HepG2 (cell line): ENCODE measurements around the gene ZMYND12. TPM values are rescaled to one million over a fixed set of nuclear protein-coding genes. Genes with fewer than 3 reads are reported as not detected.
A peak's percentile ranks its signal among the peaks of the same experiment; 100 is the strongest.

ENCODE experiments used
- BHLHE40 ChIP-seq: IDR thresholded peaks from 2 replicates; pipeline ENCODE4 v1.6.1; 2011; ENCODE audit warnings: low read length, improper control_type of control experiment
- CCDC6 ChIP-seq: sonication (generic); formaldehyde crosslinking; IDR thresholded peaks from 2 replicates; pipeline ENCODE4 v1.8.1; 2022; ENCODE audit warnings: mild to moderate bottlenecking, missing genetic modification reagents, moderate library complexity
- CHD2 ChIP-seq: IDR thresholded peaks from 2 replicates; pipeline ENCODE4 v1.6.1; 2011; ENCODE audit warnings: low read depth, low read length, improper control_type of control experiment
- DZIP1 ChIP-seq: sonication (generic); formaldehyde crosslinking; IDR thresholded peaks from 2 replicates; pipeline ENCODE4 v1.5.0; 2020; ENCODE audit warnings: mild to moderate bottlenecking, missing genetic modification reagents
- FOXJ3 ChIP-seq: sonication (generic); formaldehyde crosslinking; IDR thresholded peaks from 2 replicates; pipeline ENCODE4 v1.4.0; 2020; ENCODE audit warnings: missing genetic modification reagents, mild to moderate bottlenecking, borderline replicate concordance
- HNF4G ChIP-seq, 2 experiments: sonication (generic) in 1 of 2; formaldehyde crosslinking in 1 of 2; IDR thresholded peaks; 2 replicates each; pipeline versions ENCODE4 v1.4.0 to v1.6.1; 2011 to 2020; ENCODE audit warnings: borderline replicate concordance in 2 of 2, low read depth in 2 of 2, mild to moderate bottlenecking in 2 of 2, low read length in 1 of 2, missing genetic modification reagents in 1 of 2, moderate library complexity in 1 of 2
- KDM3A ChIP-seq: IDR thresholded peaks from 2 replicates; pipeline ENCODE4 v1.6.1; 2018; ENCODE audit warnings: low read depth, missing compliant biosample characterization
- KLF12 ChIP-seq: sonication (generic); formaldehyde crosslinking; IDR thresholded peaks from 2 replicates; pipeline ENCODE4 v1.4.0; 2020; ENCODE audit warnings: missing genetic modification reagents, borderline replicate concordance
- MLX ChIP-seq: IDR thresholded peaks from 2 replicates; pipeline ENCODE4 v1.6.1; 2016
- RFX3 ChIP-seq: IDR thresholded peaks from 2 replicates; pipeline ENCODE4 v1.6.1; 2016; ENCODE audit warnings: missing biosample characterization, missing genetic modification reagents
- TFAP4 ChIP-seq: sonication (generic); IDR thresholded peaks from 2 replicates; pipeline ENCODE4 v1.6.1; 2016; ENCODE audit warnings: low read depth, borderline replicate concordance
- XBP1 ChIP-seq: sonication (generic); formaldehyde crosslinking; IDR thresholded peaks from 2 replicates; pipeline ENCODE4 v1.5.0; 2020; ENCODE audit warnings: missing genetic modification reagents
- YEATS2 ChIP-seq: sonication (generic); formaldehyde crosslinking; IDR thresholded peaks from 2 replicates; pipeline ENCODE4 v1.4.0; 2020; ENCODE audit warnings: missing genetic modification reagents, borderline replicate concordance
- YY1 ChIP-seq: IDR thresholded peaks from 2 replicates; pipeline ENCODE4 v1.6.1; 2011; ENCODE audit warnings: low read length, low read depth, moderate library complexity, mild to moderate bottlenecking; ENCODE audit not compliant: insufficient read depth, insufficient replicate concordance
- ZFAT ChIP-seq: sonication (generic); formaldehyde crosslinking; conservative IDR thresholded peaks from 2 replicates; pipeline ENCODE4 v1.8.1; 2023; ENCODE audit warnings: missing genetic modification reagents, inconsistent platforms
- ZNF263 ChIP-seq: sonication (generic); formaldehyde crosslinking; IDR thresholded peaks from 2 replicates; pipeline ENCODE4 v1.4.0; 2020; ENCODE audit warnings: missing genetic modification reagents
- ZNF333 ChIP-seq: sonication (generic); formaldehyde crosslinking; IDR thresholded peaks from 2 replicates; pipeline ENCODE4 v1.4.0; 2020; ENCODE audit warnings: mild to moderate bottlenecking, missing genetic modification reagents, borderline replicate concordance
- ZNF430 ChIP-seq: sonication (generic); formaldehyde crosslinking; IDR thresholded peaks from 2 replicates; pipeline ENCODE4 v1.9.0; 2021; ENCODE audit warnings: mild to moderate bottlenecking, missing genetic modification reagents
- polyA plus RNA-seq, 8 experiments: library from polyadenylated mRNA; depleted of rRNA in 3 of 8; stranded (reverse) in 7 of 8; unstranded in 1 of 8; fragments of >200 nt; fragmentation: Illumina TruSeq in 4 of 8; extraction: Trizol in 4 of 8; gene quantifications; 2 replicates each; pipeline versions ENCODE4 v1.2.1 to v1.2.3, GENCODE V29; 2011 to 2016; ENCODE audit warnings: low read depth in 4 of 8, missing spikeins in 1 of 8, mixed read lengths in 1 of 8; ENCODE audit not compliant: insufficient read depth in 1 of 8
- total RNA-seq, 5 experiments: library from RNA; depleted of rRNA; stranded (reverse); fragments of >200 nt; fragmentation: Illumina TruSeq; extraction: Trizol; gene quantifications; 2 replicates each; pipeline ENCODE4 v1.2.3, GENCODE V29; 2016; ENCODE audit warnings: low read depth in 1 of 5
- TF ChIP-seq, protein P1 (sequence below): sonication (generic); formaldehyde crosslinking; IDR thresholded peaks from 2 replicates; pipeline ENCODE4 v1.5.1; 2020; ENCODE audit warnings: mild to moderate bottlenecking, moderate library complexity, missing genetic modification reagents
- TF ChIP-seq, protein P2 (sequence below): sonication (generic); formaldehyde crosslinking; conservative IDR thresholded peaks from 2 replicates; pipeline ENCODE4 v1.8.0; 2022; ENCODE audit warnings: low read depth, missing genetic modification reagents

ZMYND12 gene
- total and polyA plus RNA-seq, 2 of the 13 experiments (the other 11 are each of a cell fraction or from before 2014, with no cell fraction given), result 0.13 to 0.71 TPM

- TF ChIP-seq ZFAT (CRISPR knock-in tag) (no peak), YY1 (peak; percentile 39), ZNF333 (CRISPR knock-in tag) (no peak), DZIP1 (no peak), HNF4G (IDR thresholded peaks at IDR 0.05; ENCODE audit: borderline replicate concordance, low read depth, low read length) (no peak), HNF4G (CRISPR knock-in tag; IDR thresholded peaks at IDR 0.05; ENCODE audit: borderline replicate concordance, low read depth) (no peak), FOXJ3 (CRISPR knock-in tag) (no peak), KDM3A (CRISPR knock-in tag) (no peak), MLX (CRISPR knock-in tag) (no peak), XBP1 (peak; percentile 14; the same call in 1 of the 2 replicates), TFAP4 (peak; percentile 87; the same call in 1 of the 2 replicates), ZNF430 (CRISPR knock-in tag) (no peak), YEATS2 (CRISPR knock-in tag) (peak; percentile 79), RFX3 (CRISPR knock-in tag) (peak; percentile 95), CHD2 (no peak), CCDC6 (CRISPR knock-in tag) (no peak), ZNF263 (CRISPR knock-in tag) (no peak), KLF12 (CRISPR knock-in tag) (0 out of 2 replicates have a peak, but pooled peaks have one; percentile 40), BHLHE40 (no peak)
- TF ChIP-seq, protein P1, sequence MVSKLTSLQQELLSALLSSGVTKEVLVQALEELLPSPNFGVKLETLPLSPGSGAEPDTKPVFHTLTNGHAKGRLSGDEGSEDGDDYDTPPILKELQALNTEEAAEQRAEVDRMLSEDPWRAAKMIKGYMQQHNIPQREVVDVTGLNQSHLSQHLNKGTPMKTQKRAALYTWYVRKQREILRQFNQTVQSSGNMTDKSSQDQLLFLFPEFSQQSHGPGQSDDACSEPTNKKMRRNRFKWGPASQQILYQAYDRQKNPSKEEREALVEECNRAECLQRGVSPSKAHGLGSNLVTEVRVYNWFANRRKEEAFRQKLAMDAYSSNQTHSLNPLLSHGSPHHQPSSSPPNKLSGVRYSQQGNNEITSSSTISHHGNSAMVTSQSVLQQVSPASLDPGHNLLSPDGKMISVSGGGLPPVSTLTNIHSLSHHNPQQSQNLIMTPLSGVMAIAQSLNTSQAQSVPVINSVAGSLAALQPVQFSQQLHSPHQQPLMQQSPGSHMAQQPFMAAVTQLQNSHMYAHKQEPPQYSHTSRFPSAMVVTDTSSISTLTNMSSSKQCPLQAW, result peak; percentile 64; the same call in 1 of the 2 replicates
- TF ChIP-seq, protein P2, sequence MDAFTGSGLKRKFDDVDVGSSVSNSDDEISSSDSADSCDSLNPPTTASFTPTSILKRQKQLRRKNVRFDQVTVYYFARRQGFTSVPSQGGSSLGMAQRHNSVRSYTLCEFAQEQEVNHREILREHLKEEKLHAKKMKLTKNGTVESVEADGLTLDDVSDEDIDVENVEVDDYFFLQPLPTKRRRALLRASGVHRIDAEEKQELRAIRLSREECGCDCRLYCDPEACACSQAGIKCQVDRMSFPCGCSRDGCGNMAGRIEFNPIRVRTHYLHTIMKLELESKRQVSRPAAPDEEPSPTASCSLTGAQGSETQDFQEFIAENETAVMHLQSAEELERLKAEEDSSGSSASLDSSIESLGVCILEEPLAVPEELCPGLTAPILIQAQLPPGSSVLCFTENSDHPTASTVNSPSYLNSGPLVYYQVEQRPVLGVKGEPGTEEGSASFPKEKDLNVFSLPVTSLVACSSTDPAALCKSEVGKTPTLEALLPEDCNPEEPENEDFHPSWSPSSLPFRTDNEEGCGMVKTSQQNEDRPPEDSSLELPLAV (CRISPR knock-in tag), result no peak
Measured at GRCh38 chr1:42462828-42463763, 7.3 kb upstream of the ZMYND12 start, which contains the start of gene CCDC30 (continued).
